OCI-LY1 (cell line): ENCODE results near the gene LTBP3.

Source experiments
- CTCF ChIP-seq: fragments of 200-600 bp; sonication (generic), shearing (Covaris generic); IDR thresholded peaks from 2 replicates; pipeline ENCODE4 v1.5.1; 2017; ENCODE audit warnings: mild to moderate bottlenecking, antibody characterized with exemption, low read length, moderate library complexity, mixed read lengths
- EZH2 ChIP-seq: fragments of 200-600 bp; sonication (generic), shearing (Covaris generic); IDR thresholded peaks from 2 replicates; pipeline ENCODE4 v1.8.0; 2017; ENCODE audit warnings: borderline replicate concordance, mixed run types, mild to moderate bottlenecking, antibody characterized with exemption, low read length, moderate library complexity, mixed read lengths

DNA sequence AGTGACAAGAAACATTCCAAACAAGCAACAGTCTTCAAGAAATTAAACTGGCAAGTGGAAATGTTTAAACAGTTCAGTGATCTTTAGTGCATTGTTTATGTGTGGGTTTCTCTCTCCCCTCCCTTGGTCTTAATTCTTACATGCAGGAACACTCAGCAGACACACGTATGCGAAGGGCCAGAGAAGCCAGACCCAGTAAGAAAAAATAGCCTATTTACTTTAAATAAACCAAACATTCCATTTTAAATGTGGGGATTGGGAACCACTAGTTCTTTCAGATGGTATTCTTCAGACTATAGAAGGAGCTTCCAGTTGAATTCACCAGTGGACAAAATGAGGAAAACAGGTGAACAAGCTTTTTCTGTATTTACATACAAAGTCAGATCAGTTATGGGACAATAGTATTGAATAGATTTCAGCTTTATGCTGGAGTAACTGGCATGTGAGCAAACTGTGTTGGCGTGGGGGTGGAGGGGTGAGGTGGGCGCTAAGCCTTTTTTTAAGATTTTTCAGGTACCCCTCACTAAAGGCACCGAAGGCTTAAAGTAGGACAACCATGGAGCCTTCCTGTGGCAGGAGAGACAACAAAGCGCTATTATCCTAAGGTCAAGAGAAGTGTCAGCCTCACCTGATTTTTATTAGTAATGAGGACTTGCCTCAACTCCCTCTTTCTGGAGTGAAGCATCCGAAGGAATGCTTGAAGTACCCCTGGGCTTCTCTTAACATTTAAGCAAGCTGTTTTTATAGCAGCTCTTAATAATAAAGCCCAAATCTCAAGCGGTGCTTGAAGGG lies 53.3 kb downstream of the LTBP3 start:
- TF ChIP-seq CTCF = no peak
- no peak for TF ChIP-seq EZH2
